ENCODE measurements around the gene KIF3C. TPM values are rescaled to one million over a fixed set of nuclear protein-coding genes. Genes with fewer than 3 reads are reported as not detected.

Gene KIF3C
- total and polyA plus RNA-seq, 2 of the 8 experiments (the other 6 are each of a cell fraction or from before 2014, with no cell fraction given): 13.4 to 58.1 TPM

DNA sequence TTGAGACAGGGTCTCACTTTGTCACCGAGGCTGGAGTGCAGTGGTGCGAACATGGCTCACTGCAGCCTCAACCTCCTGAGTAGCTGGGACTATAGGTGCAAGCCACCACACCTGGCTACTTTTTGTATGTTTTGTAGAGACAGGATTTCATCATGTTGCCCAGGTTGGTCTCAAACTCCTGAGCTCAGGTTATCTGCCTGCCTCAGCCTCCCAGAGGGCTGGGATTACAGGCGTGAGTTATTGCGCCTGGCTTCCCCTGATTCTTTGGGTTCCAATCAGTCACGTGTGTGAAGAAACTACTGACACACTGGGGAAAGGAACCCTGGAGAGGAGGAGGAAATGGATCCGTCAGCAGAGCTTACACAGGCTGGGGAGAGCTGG is 29.3 kb upstream of the KIF3C start:
- no peak overlapping the region for H3K23ac ChIP-seq (ENCODE audit: insufficient read length)
- H2AFZ ChIP-seq (ENCODE audit: low read length): peak overlapping the region; percentile 91
- H3K4me1 ChIP-seq (replicated peaks in 1 of 4; ENCODE audit: control insufficient read depth in 3 of 4, insufficient read depth in 4 of 4, low read length in 3 of 4): peaks cover 3 to 8% (median 4%) of the 10 kb centered on the region in 4 experiments; a peak in 4 of 7 replicates
- no peak overlapping the region for H4K8ac ChIP-seq (ENCODE audit: extremely low read depth, insufficient read depth, low read length)
- H3K36me3 ChIP-seq (ENCODE audit: control insufficient read depth in 2 of 4, insufficient read depth in 4 of 4, low read length in 3 of 4): no peaks in the 10 kb centered on the region
- H3K27ac ChIP-seq (ENCODE audit: low read depth, low read length): no peak overlapping the region; the same call in 1 of the 2 replicates
- no peaks in the 10 kb centered on the region for H4K20me1 ChIP-seq (replicated peaks in 1 of 2; ENCODE audit: control insufficient read depth in 1 of 2, insufficient read depth in 2 of 2, low read length in 2 of 2)
- no peak overlapping the region for H3K14ac ChIP-seq (ENCODE audit: insufficient read length)
- H3K18ac ChIP-seq (ENCODE audit: extremely low read depth, low read length): no peak overlapping the region; the same call in 1 of the 2 replicates
- 0 out of 2 replicates have a peak overlapping the region, but pooled peaks have one; percentile 32 for H2BK5ac ChIP-seq (ENCODE audit: low read depth, low read length)
- no peak overlapping the region for H4K5ac ChIP-seq (ENCODE audit: insufficient read length, low read depth, low read length)
- peak overlapping the region; percentile 62; the same call in 1 of the 2 replicates for H2BK12ac ChIP-seq (ENCODE audit: low read depth, low read length)
- WGBS, 2 experiments (ENCODE audit: extremely low coverage in 1 of 2, insufficient coverage in 1 of 2, insufficient read length in 1 of 2, insufficient replicate concordance in 2 of 2, low coverage in 1 of 2, low lambda C conversion rate in 2 of 2, missing lambda C conversion rate in 1 of 2): 75% methylated on average over 5 of the region's 6 CpGs; no CpG with 5 or more reads in 1 of the 2 experiments
- CTCF ChIA-PET (ENCODE audit: partially characterized antibody): interaction anchor here (0.6 to 1.4 kb wide), 6 partner anchors 9 to 160 kb away, joined by 3 to 8 read pairs (median 4); no protein-coding TSS in a partner anchor
- no peak overlapping the region for H2BK120ac ChIP-seq (replicated peaks; ENCODE audit: low read depth, low read length)
- POLR2A ChIA-PET (ENCODE audit: partially characterized antibody): interaction anchor here (0.6 to 3.7 kb wide), 4 partner anchors 20 to 194 kb away, joined by 3 to 16 read pairs (median 3); partner anchors contain the start of gene RAB10
- no peaks in the 10 kb centered on the region for H3K79me1 ChIP-seq (ENCODE audit: low read depth, low read length)
- H3K4me3 ChIP-seq (ENCODE audit: extremely low read depth in 1 of 4, insufficient read depth in 2 of 4, low read depth in 3 of 4, low read length in 4 of 4): no peak overlapping the region
- H3K23me2 ChIP-seq (ENCODE audit: low read depth, low read length): no peaks in the 10 kb centered on the region; the same call in 1 of the 2 replicates
- no peaks in the 10 kb centered on the region for H3K79me2 ChIP-seq (ENCODE audit: control insufficient read depth in 1 of 2, insufficient read depth in 2 of 2, low read length in 2 of 2)
- DNase-seq (ENCODE audit: low read depth in 1 of 2, low spot score in 2 of 2) (no peak), FAIRE-seq (no peak)
- no peak overlapping the region for H2BK15ac ChIP-seq (ENCODE audit: low read length)
- H2BK20ac ChIP-seq (ENCODE audit: low read length): no peak overlapping the region
- H3K9ac ChIP-seq (replicated peaks in 1 of 4; ENCODE audit: extremely low read depth in 1 of 4, low read depth in 3 of 4, low read length in 3 of 4): no peak overlapping the region
- no peaks in the 10 kb centered on the region for H3K27me3 ChIP-seq (replicated peaks in 1 of 4; ENCODE audit: control insufficient read depth in 3 of 4, extremely low read depth in 1 of 4, insufficient read depth in 3 of 4, low read length in 3 of 4)
- H3K9me3 ChIP-seq (ENCODE audit: insufficient read depth in 2 of 2, low read depth in 1 of 2, low read length in 1 of 2): no peaks in the 10 kb centered on the region
- H3K4ac ChIP-seq (replicated peaks; ENCODE audit: insufficient read length, low read depth, low read length): no peak overlapping the region
- H3K4me2 ChIP-seq (ENCODE audit: insufficient read depth in 1 of 2, low read depth in 2 of 2, low read length in 2 of 2): peak overlapping the region in 1 of 2 experiments; percentile 10; a peak in 1 of 4 replicates
- H2AK5ac ChIP-seq (ENCODE audit: low read depth, low read length): no peak overlapping the region
- H3K56ac ChIP-seq (replicated peaks; ENCODE audit: insufficient read length, low read depth, low read length): no peak overlapping the region
- no peak overlapping the region for H4K91ac ChIP-seq (replicated peaks; ENCODE audit: insufficient read length, low read length)
- TF ChIP-seq JUN (IDR thresholded peaks at IDR 0.05; ENCODE audit: low read depth, low read length) (no peak), RAD21 (IDR thresholded peaks at IDR 0.05 in 1 of 2, conservative IDR thresholded peaks at IDR 0.05 in 1 of 2; ENCODE audit: low read depth in 2 of 2, low read length in 2 of 2) (no peak), BACH1 (IDR thresholded peaks at IDR 0.05; ENCODE audit: low read length) (no peak), FOSL1 (IDR thresholded peaks at IDR 0.05; ENCODE audit: insufficient read depth, low read depth, low read length) (no peak), CBX5 (IDR thresholded peaks at IDR 0.05; ENCODE audit: low read depth, low read length) (no peak), SUZ12 (IDR thresholded peaks at IDR 0.05; ENCODE audit: low read length) (no peak), ASH2L (IDR thresholded peaks at IDR 0.05; ENCODE audit: low read length) (no peak), GABPA (IDR thresholded peaks at IDR 0.05; ENCODE audit: borderline replicate concordance, insufficient read depth, low read length) (no peak), TCF12 (IDR thresholded peaks at IDR 0.05; ENCODE audit: low read depth, low read length) (no peak), HDAC2 (IDR thresholded peaks at IDR 0.05; ENCODE audit: borderline replicate concordance in 1 of 2, low read depth in 2 of 2, low read length in 2 of 2) (no peak), TEAD4 (IDR thresholded peaks at IDR 0.05; ENCODE audit: low read depth, low read length) (no peak), CBX8 (IDR thresholded peaks at IDR 0.05; ENCODE audit: borderline replicate concordance, low read depth, low read length) (no peak)
- TF ChIP-seq, protein P1, sequence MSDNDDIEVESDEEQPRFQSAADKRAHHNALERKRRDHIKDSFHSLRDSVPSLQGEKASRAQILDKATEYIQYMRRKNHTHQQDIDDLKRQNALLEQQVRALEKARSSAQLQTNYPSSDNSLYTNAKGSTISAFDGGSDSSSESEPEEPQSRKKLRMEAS (IDR thresholded peaks at IDR 0.05): no peak

All from H1 (cell line).